Parathyroid adenoma (tissue), 2 donors: ENCODE results near the gene PIGR.

ENCODE experiments used
- H2AFZ ChIP-seq: fragments of 300-600 bp; sonication (generic); one replicate; pipeline ENCODE4 v1.7.0; 2017; ENCODE audit warnings: antibody characterized with exemption, mild to moderate bottlenecking
- H3K27ac ChIP-seq: fragments of 300-600 bp; sonication (generic); one replicate; pipeline ENCODE4 v1.7.0; 2017
- H3K27me3 ChIP-seq: fragments of 300-600 bp; sonication (generic); one replicate; pipeline ENCODE4 v1.7.0; 2017; ENCODE audit warnings: low read length; ENCODE audit not compliant: control insufficient read depth, insufficient read depth
- H3K36me3 ChIP-seq: fragments of 300-600 bp; sonication (generic); one replicate; pipeline ENCODE4 v1.7.0; 2017; ENCODE audit warnings: low read length; ENCODE audit not compliant: control insufficient read depth, insufficient read depth
- H3K4me1 ChIP-seq: fragments of 300-600 bp; sonication (generic); one replicate; pipeline ENCODE4 v1.7.0; 2017; ENCODE audit warnings: control low read depth
- H3K4me2 ChIP-seq: fragments of 300-600 bp; sonication (generic); one replicate; pipeline ENCODE4 v1.7.0; 2017; ENCODE audit warnings: low read length
- H3K4me3 ChIP-seq: fragments of 300-600 bp; sonication (generic); one replicate; pipeline ENCODE4 v1.7.0; 2017; ENCODE audit warnings: low read depth, low read length
- H3K79me2 ChIP-seq: fragments of 300-600 bp; sonication (generic); one replicate; pipeline ENCODE4 v1.7.0; 2017; ENCODE audit warnings: control low read depth
- H3K9ac ChIP-seq: fragments of 300-600 bp; sonication (generic); one replicate; pipeline ENCODE4 v1.7.0; 2017; ENCODE audit warnings: mild to moderate bottlenecking
- H3K9me3 ChIP-seq: fragments of 300-600 bp; sonication (generic); one replicate; pipeline ENCODE4 v1.7.0; 2017; ENCODE audit warnings: low read length; ENCODE audit not compliant: control insufficient read depth
- CTCF ChIP-seq: fragments of 300-600 bp; sonication (generic); IDR thresholded peaks from one replicate; pipeline ENCODE4 v1.7.0; 2017; ENCODE audit warnings: antibody characterized with exemption, mild to moderate bottlenecking
- donor health status: primary hyperparathyroidism.

The PIGR gene

GRCh38 chr1:206947255-206947654 lies 989 bp upstream of the PIGR start:
- no peak for TF ChIP-seq CTCF
- Histone ChIP-seq H3K27me3 (no peaks in the 10 kb centered on the region), H3K9me3 (no peaks in the 10 kb centered on the region), H3K9ac (no peak overlapping the region), H3K79me2 (no peaks in the 10 kb centered on the region), H3K27ac (no peak overlapping the region), H3K4me2 (no peak overlapping the region), H3K4me1 (no peaks in the 10 kb centered on the region), H2AFZ (no peak overlapping the region), H3K4me3 (no peak overlapping the region), H3K36me3 (no peaks in the 10 kb centered on the region)

GRCh38 chr1:206945779-206946178 lies 487 bp downstream of the PIGR start:
- Histone ChIP-seq H3K27me3 (no peaks in the 10 kb centered on the region), H2AFZ (no peak overlapping the region), H3K4me3 (no peak overlapping the region), H3K36me3 (no peaks in the 10 kb centered on the region), H3K79me2 (no peaks in the 10 kb centered on the region), H3K4me2 (no peak overlapping the region), H3K4me1 (no peaks in the 10 kb centered on the region), H3K27ac (no peak overlapping the region), H3K9me3 (no peaks in the 10 kb centered on the region), H3K9ac (no peak overlapping the region)
- no peak for TF ChIP-seq CTCF

GRCh38 chr1:206944703-206945102 lies 1.6 kb downstream of the PIGR start:
- Histone ChIP-seq H3K36me3 (no peaks in the 10 kb centered on the region), H3K4me3 (no peak overlapping the region), H3K79me2 (no peaks in the 10 kb centered on the region), H3K4me1 (no peaks in the 10 kb centered on the region), H3K27me3 (no peaks in the 10 kb centered on the region), H2AFZ (no peak overlapping the region), H3K4me2 (no peak overlapping the region), H3K27ac (no peak overlapping the region), H3K9me3 (no peaks in the 10 kb centered on the region), H3K9ac (no peak overlapping the region)
- TF ChIP-seq CTCF: no peak

GRCh38 chr1:206941766-206942418 lies 4.4 kb downstream of the PIGR start:
- no peak overlapping the region for H3K27ac ChIP-seq
- no peak overlapping the region for H3K9ac ChIP-seq
- H3K27me3 ChIP-seq: no peaks in the 10 kb centered on the region
- no peak overlapping the region for H2AFZ ChIP-seq
- no peak for TF ChIP-seq CTCF
- no peak overlapping the region for H3K4me2 ChIP-seq
- H3K9me3 ChIP-seq: no peaks in the 10 kb centered on the region
- H3K36me3 ChIP-seq: no peaks in the 10 kb centered on the region
- no peaks in the 10 kb centered on the region for H3K4me1 ChIP-seq
- H3K79me2 ChIP-seq: no peaks in the 10 kb centered on the region
- no peak overlapping the region for H3K4me3 ChIP-seq

GRCh38 chr1:206940588-206940936 lies 5.7 kb downstream of the PIGR start:
- no peaks in the 10 kb centered on the region for H3K4me1 ChIP-seq
- H3K4me2 ChIP-seq: no peak overlapping the region
- H3K27ac ChIP-seq: no peak overlapping the region
- H3K36me3 ChIP-seq: no peaks in the 10 kb centered on the region
- H3K9ac ChIP-seq: no peak overlapping the region
- H3K79me2 ChIP-seq: no peaks in the 10 kb centered on the region
- no peaks in the 10 kb centered on the region for H3K9me3 ChIP-seq
- H3K27me3 ChIP-seq: no peaks in the 10 kb centered on the region
- H2AFZ ChIP-seq: no peak overlapping the region
- no peak overlapping the region for H3K4me3 ChIP-seq
- TF ChIP-seq CTCF: no peak
